Prostate gland (tissue), 1 donor: ENCODE results near the gene GAD2.

Experiments used
- POLR2A ChIP-seq: fragments of 450-650 bp; IDR thresholded peaks from one replicate; pipeline ENCODE4 v1.6.1; 2016; ENCODE audit warnings: antibody characterized with exemption, mild to moderate bottlenecking
- POLR2AphosphoS5 ChIP-seq: sonication (generic); formaldehyde crosslinking; IDR thresholded peaks from one replicate; pipeline ENCODE4 v1.6.1; 2017; ENCODE audit warnings: antibody characterized with exemption

- TF ChIP-seq POLR2A: no peak
- TF ChIP-seq POLR2AphosphoS5: no peak
These were observed 1.8 kb upstream of the GAD2 start for GRCh38 chr10:26214551-26215395.
